ENCODE measurements around the gene SLIT3.

DNA sequence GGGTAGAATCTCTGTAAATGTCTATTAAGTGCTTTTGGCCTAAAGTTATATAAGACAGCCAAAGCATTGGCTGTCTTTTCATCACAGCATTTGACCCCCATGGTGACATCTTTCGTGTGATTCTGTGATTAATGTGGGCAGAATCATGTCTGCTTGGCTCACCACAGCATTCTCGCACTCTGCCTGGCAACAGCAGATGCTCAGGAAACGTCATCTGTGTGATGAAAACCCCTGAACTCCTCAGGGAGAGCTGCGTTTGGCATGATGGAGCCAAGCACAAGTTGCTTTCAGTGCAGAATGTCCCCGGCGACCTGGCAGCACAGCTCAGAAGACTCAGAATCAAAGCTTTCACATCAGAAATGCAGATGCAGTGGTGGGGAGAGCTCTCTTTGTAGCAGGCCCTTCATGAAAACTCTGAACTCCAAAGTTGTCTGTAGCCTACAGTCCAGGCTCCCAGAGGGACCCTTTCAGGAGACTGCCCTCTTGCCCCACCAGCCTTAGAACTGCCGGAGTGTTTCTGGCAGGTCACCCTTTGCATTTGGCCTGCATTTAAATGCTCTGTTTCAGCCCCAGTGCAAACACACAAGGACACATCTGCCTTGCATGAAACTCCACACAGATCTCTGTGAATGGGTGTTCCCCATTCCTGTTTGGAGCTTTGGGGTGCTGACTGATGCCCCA lies 566.2 kb downstream of the SLIT3 start:
- no peak for TF ChIP-seq CTCF (conservative IDR thresholded peaks at IDR 0.05)
- TF ChIP-seq EZH2 (IDR thresholded peaks at IDR 0.05; ENCODE audit: low read depth): no peak

Measured in PC-9 (cell line).